Activated CD8-positive, alpha-beta T cell treated with anti-CD3 and anti-CD28 coated beads for 36 hours (primary cell): ENCODE measurements around the gene OR2J2. TPM values are rescaled to one million over a fixed set of nuclear protein-coding genes. Genes with fewer than 3 reads are reported as not detected.
"Not testable (repeated sequence)": the region's sequence is repeated elsewhere in the genome, so short reads cannot be mapped to it uniquely, and the experiment has no call there.

Experiments used
- ATAC-seq: fragments of 200-7000 bp; cut with Tn5 transposase; one replicate; pipeline ENCODE4 v1.10.0; 2021; ENCODE audit warnings: mild to moderate bottlenecking, moderate library complexity
- CTCF ChIA-PET: fragments of 350-600 bp; sonication (Branson Sonifier 250); formaldehyde crosslinking; loops from one replicate; lab custom pipeline; 2021; ENCODE audit warnings: antibody characterized with exemption; lab: Charles Lee
- POLR2A ChIA-PET: fragments of 350-600 bp; sonication (Branson Sonifier 250); formaldehyde crosslinking; loops from one replicate; lab custom pipeline; 2021; ENCODE audit warnings: antibody characterized with exemption; lab: Charles Lee
- DNase-seq: peaks from one replicate; pipeline ENCODE4 v3.0.0-alpha.2; 2020
- H3K27ac Mint-ChIP-seq: one replicate; pipeline ENCODE4 v1.8.0; 2021; ENCODE audit warnings: mild to moderate bottlenecking, mixed read lengths
- H3K27me3 Mint-ChIP-seq: one replicate; pipeline ENCODE4 v1.8.0; 2021; ENCODE audit warnings: mixed read lengths
- H3K36me3 Mint-ChIP-seq: one replicate; pipeline ENCODE4 v1.8.0; 2021; ENCODE audit warnings: low read depth, mixed read lengths
- H3K4me1 Mint-ChIP-seq: one replicate; pipeline ENCODE4 v1.8.0; 2021; ENCODE audit warnings: low read depth, mixed read lengths
- H3K4me3 Mint-ChIP-seq: one replicate; pipeline ENCODE4 v1.8.0; 2021; ENCODE audit warnings: mild to moderate bottlenecking, moderate library complexity, mixed read lengths
- H3K9me3 Mint-ChIP-seq: one replicate; pipeline ENCODE4 v1.8.0; 2021; ENCODE audit warnings: mixed read lengths
- CTCF ChIP-seq: fragments of 200-600 bp; IDR thresholded peaks from one replicate; pipeline ENCODE4 v1.8.0; 2022; ENCODE audit warnings: antibody characterized with exemption, mild to moderate bottlenecking
- intact Hi-C: fragments of 100-400 bp; cut with micrococcal nuclease; formaldehyde crosslinking; loops from one replicate; pipeline ENCODE4 v1.10.0; 2022
- total RNA-seq, 2 experiments: library from RNA; stranded (reverse); gene quantifications; one replicate each; pipeline ENCODE4 v1.2.3, GENCODE V29; 2021

The OR2J2 gene
- total RNA-seq = not detected

- CTCF ChIA-PET, POLR2A ChIA-PET, H3K36me3 Mint-ChIP-seq, H3K27ac Mint-ChIP-seq, H3K4me1 Mint-ChIP-seq, DNase-seq, ATAC-seq, intact Hi-C loops, H3K9me3 Mint-ChIP-seq, H3K4me3 Mint-ChIP-seq: not testable (repeated sequence)
- peaks cover 14% of the 10 kb centered on the region for H3K27me3 Mint-ChIP-seq
Measured at GRCh38 chr6:29170607-29171006, at the start of gene OR2J2. Gene OR2J2 (plus strand): TSS chr6:29170907. CDS start chr6:29173636, 2,729 bp downstream.

GRCh38 chr6:29129326-29130012, 41.2 kb upstream of the OR2J2 start:
- H3K36me3 Mint-ChIP-seq = no peaks in the 10 kb centered on the region
- H3K27ac Mint-ChIP-seq = no peak overlapping the region
- intact Hi-C loops = no loop called here
- H3K9me3 Mint-ChIP-seq = no peaks in the 10 kb centered on the region
- H3K4me1 Mint-ChIP-seq = no peaks in the 10 kb centered on the region
- ChIA-PET POLR2A (no interaction called here), CTCF (no interaction called here)
- H3K4me3 Mint-ChIP-seq = no peak overlapping the region
- DNase-seq = no peak
- TF ChIP-seq CTCF = no peak
- ATAC-seq = no peak
- H3K27me3 Mint-ChIP-seq = peaks cover 26% of the 10 kb centered on the region

- intact Hi-C loops = no loop called here
- ChIA-PET POLR2A (no interaction called here), CTCF (no interaction called here)
- no peak overlapping the region for H3K4me3 Mint-ChIP-seq
- H3K9me3 Mint-ChIP-seq = no peaks in the 10 kb centered on the region
- H3K27me3 Mint-ChIP-seq = peaks cover 29% of the 10 kb centered on the region
- H3K27ac Mint-ChIP-seq = no peak overlapping the region
- no peaks in the 10 kb centered on the region for H3K4me1 Mint-ChIP-seq
- TF ChIP-seq CTCF = no peak
- no peak for DNase-seq
- H3K36me3 Mint-ChIP-seq = no peaks in the 10 kb centered on the region
- ATAC-seq = no peak
Measured at GRCh38 chr6:29130644-29131043, 40.1 kb upstream of the OR2J2 start.

GRCh38 chr6:29131691-29132090, 39.0 kb upstream of the OR2J2 start:
- TF ChIP-seq CTCF = no peak
- no peak overlapping the region for H3K27ac Mint-ChIP-seq
- POLR2A ChIA-PET = no interaction called here
- no peaks in the 10 kb centered on the region for H3K4me1 Mint-ChIP-seq
- intact Hi-C loops = no loop called here
- CTCF ChIA-PET = no interaction called here
- peaks cover 27% of the 10 kb centered on the region for H3K27me3 Mint-ChIP-seq
- H3K4me3 Mint-ChIP-seq = no peak overlapping the region
- ATAC-seq (no peak), DNase-seq (no peak)
- no peaks in the 10 kb centered on the region for H3K36me3 Mint-ChIP-seq
- H3K9me3 Mint-ChIP-seq = no peaks in the 10 kb centered on the region

- intact Hi-C loops = no loop called here
- H3K4me3 Mint-ChIP-seq = no peak overlapping the region
- TF ChIP-seq CTCF = no peak
- DNase-seq (no peak), ATAC-seq (no peak)
- no peaks in the 10 kb centered on the region for H3K9me3 Mint-ChIP-seq
- ChIA-PET CTCF (no interaction called here), POLR2A (no interaction called here)
- H3K27ac Mint-ChIP-seq = no peak overlapping the region
- H3K4me1 Mint-ChIP-seq = no peaks in the 10 kb centered on the region
- peaks cover 20% of the 10 kb centered on the region for H3K27me3 Mint-ChIP-seq
- no peaks in the 10 kb centered on the region for H3K36me3 Mint-ChIP-seq
Measured at GRCh38 chr6:29137724-29138123, 33.0 kb upstream of the OR2J2 start.
